ENCODE results near the gene SLC9A3.

The SLC9A3 gene

DNA sequence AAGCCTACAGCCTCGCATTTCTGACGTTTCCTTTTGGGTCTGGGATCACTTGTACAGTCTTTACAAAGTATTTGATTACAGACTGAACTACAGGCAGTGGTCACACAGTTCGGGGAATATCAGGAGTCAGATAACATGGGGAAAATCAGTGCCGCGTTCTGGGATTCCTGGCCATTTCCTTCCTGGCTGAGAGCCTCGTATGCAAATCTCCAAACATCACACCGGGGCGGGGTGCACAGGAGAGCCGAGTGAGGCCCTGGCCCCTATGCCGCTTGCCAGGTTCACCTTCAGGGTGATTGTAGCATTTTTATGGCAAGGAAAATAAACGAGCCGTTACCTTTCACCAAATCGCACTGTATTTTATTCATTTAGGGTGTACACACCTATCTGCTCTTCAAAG is 29.6 kb upstream of the SLC9A3 start:
- Histone ChIP-seq H3K36me3 (ENCODE audit: insufficient read depth, low read length) (no peaks in the 10 kb centered on the region; the same call in 1 of the 2 replicates), H2AFZ (ENCODE audit: low read length) (no peak overlapping the region), H3K79me2 (ENCODE audit: insufficient read depth, low read length) (no peaks in the 10 kb centered on the region), H3F3A (ENCODE audit: insufficient read depth, low read length) (no peaks in the 10 kb centered on the region), H3K9me3 (ENCODE audit: low read length) (peaks cover 2% of the 10 kb centered on the region; the same call in 1 of the 2 replicates), H3K4me1 (ENCODE audit: insufficient read depth, low read length, severe bottlenecking) (no peaks in the 10 kb centered on the region), H3K9ac (ENCODE audit: low read length) (no peak overlapping the region), H3K27ac (ENCODE audit: low read depth, low read length, poor library complexity, severe bottlenecking) (no peak overlapping the region), H3K4me2 (ENCODE audit: low read length) (no peak overlapping the region), H4K20me1 (ENCODE audit: insufficient read depth, low read length) (no peaks in the 10 kb centered on the region), H3K4me3 (ENCODE audit: low read depth, low read length, poor library complexity, severe bottlenecking) (no peak overlapping the region), H3K27me3 (ENCODE audit: insufficient read depth, low read length) (no peaks in the 10 kb centered on the region), H3K9me2 (ENCODE audit: low read depth, low read length) (no peaks in the 10 kb centered on the region)
- no peak for TF ChIP-seq EZH2 (IDR thresholded peaks at IDR 0.05; ENCODE audit: borderline replicate concordance, low read length)
- TF ChIP-seq, protein P1, sequence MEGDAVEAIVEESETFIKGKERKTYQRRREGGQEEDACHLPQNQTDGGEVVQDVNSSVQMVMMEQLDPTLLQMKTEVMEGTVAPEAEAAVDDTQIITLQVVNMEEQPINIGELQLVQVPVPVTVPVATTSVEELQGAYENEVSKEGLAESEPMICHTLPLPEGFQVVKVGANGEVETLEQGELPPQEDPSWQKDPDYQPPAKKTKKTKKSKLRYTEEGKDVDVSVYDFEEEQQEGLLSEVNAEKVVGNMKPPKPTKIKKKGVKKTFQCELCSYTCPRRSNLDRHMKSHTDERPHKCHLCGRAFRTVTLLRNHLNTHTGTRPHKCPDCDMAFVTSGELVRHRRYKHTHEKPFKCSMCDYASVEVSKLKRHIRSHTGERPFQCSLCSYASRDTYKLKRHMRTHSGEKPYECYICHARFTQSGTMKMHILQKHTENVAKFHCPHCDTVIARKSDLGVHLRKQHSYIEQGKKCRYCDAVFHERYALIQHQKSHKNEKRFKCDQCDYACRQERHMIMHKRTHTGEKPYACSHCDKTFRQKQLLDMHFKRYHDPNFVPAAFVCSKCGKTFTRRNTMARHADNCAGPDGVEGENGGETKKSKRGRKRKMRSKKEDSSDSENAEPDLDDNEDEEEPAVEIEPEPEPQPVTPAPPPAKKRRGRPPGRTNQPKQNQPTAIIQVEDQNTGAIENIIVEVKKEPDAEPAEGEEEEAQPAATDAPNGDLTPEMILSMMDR (IDR thresholded peaks at IDR 0.05; ENCODE audit: low read length), result no peak

DNA sequence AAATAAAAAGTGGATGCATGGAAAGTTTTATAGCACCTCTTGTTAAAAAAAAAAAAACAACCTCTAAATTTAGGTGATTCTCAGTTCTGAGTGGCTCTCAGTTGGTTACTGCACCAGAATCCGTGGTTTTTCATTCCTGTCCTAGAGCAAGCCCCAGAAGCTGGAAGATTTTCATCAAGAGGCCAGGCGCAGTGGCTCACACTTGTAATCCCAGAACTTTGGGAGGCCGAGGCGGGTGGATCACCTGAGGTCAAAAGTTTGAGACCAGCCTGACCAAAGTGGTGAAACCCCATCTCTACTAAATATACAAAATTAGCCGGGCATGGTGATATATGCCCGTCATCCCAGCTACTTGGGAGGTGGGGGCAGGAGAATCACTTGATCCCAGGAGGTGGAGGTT is 27.2 kb upstream of the SLC9A3 start:
- Histone ChIP-seq H3K4me1 (ENCODE audit: insufficient read depth, low read length, severe bottlenecking) (no peaks in the 10 kb centered on the region), H2AFZ (ENCODE audit: low read length) (no peak overlapping the region), H3K79me2 (ENCODE audit: insufficient read depth, low read length) (no peaks in the 10 kb centered on the region), H3K9me3 (ENCODE audit: low read length) (peaks cover 2% of the 10 kb centered on the region; the same call in 1 of the 2 replicates), H3K27me3 (ENCODE audit: insufficient read depth, low read length) (no peaks in the 10 kb centered on the region), H3K4me2 (ENCODE audit: low read length) (no peak overlapping the region), H3K9ac (ENCODE audit: low read length) (no peak overlapping the region), H4K20me1 (ENCODE audit: insufficient read depth, low read length) (no peaks in the 10 kb centered on the region), H3K27ac (ENCODE audit: low read depth, low read length, poor library complexity, severe bottlenecking) (no peak overlapping the region), H3F3A (ENCODE audit: insufficient read depth, low read length) (no peaks in the 10 kb centered on the region), H3K4me3 (ENCODE audit: low read depth, low read length, poor library complexity, severe bottlenecking) (no peak overlapping the region), H3K36me3 (ENCODE audit: insufficient read depth, low read length) (no peaks in the 10 kb centered on the region; the same call in 1 of the 2 replicates), H3K9me2 (ENCODE audit: low read depth, low read length) (no peaks in the 10 kb centered on the region)
- no peak for TF ChIP-seq EZH2 (IDR thresholded peaks at IDR 0.05; ENCODE audit: borderline replicate concordance, low read length)
- TF ChIP-seq, protein P1 (IDR thresholded peaks at IDR 0.05; ENCODE audit: low read length), result no peak

DNA sequence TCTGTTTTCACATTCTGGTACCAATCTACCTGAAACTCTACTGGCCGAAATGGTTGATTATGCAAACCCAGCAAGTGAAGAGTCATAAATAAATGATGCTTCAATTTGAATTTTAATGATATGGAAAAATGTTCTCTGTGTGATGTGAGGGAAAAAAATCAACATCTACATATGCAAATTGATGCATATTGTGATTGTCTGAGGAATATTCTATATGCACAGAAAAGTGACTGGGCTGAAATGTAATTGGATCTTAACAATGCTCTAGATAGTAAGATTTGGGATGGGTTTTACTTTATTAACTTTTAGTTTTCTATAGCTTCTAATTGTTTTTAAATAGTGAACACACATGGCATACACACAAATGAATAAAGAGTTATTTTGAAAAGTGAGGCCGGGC is 25.0 kb upstream of the SLC9A3 start:
- Histone ChIP-seq H3K4me1 (ENCODE audit: insufficient read depth, low read length, severe bottlenecking) (peaks cover 4% of the 10 kb centered on the region), H3K9ac (ENCODE audit: low read length) (no peak overlapping the region), H3K4me3 (ENCODE audit: low read depth, low read length, poor library complexity, severe bottlenecking) (no peak overlapping the region), H3K9me3 (ENCODE audit: low read length) (peaks cover 2% of the 10 kb centered on the region; the same call in 1 of the 2 replicates), H3K36me3 (ENCODE audit: insufficient read depth, low read length) (no peaks in the 10 kb centered on the region; the same call in 1 of the 2 replicates), H3K9me2 (ENCODE audit: low read depth, low read length) (no peaks in the 10 kb centered on the region), H3K27me3 (ENCODE audit: insufficient read depth, low read length) (no peaks in the 10 kb centered on the region), H3K27ac (ENCODE audit: low read depth, low read length, poor library complexity, severe bottlenecking) (no peak overlapping the region), H3K79me2 (ENCODE audit: insufficient read depth, low read length) (no peaks in the 10 kb centered on the region), H3K4me2 (ENCODE audit: low read length) (no peak overlapping the region), H4K20me1 (ENCODE audit: insufficient read depth, low read length) (no peaks in the 10 kb centered on the region), H3F3A (ENCODE audit: insufficient read depth, low read length) (no peaks in the 10 kb centered on the region), H2AFZ (ENCODE audit: low read length) (no peak overlapping the region)
- TF ChIP-seq EZH2 (IDR thresholded peaks at IDR 0.05; ENCODE audit: borderline replicate concordance, low read length), result no peak
- TF ChIP-seq, protein P1 (IDR thresholded peaks at IDR 0.05; ENCODE audit: low read length), result no peak
